Right ventricle myocardium inferior (tissue), 1 donor: Measurements from ENCODE around the gene SMIM38. TPM values are rescaled to one million over a fixed set of nuclear protein-coding genes. Genes with fewer than 3 reads are reported as not detected.

Source experiments
- ATAC-seq: fragments of 200-7000 bp; cut with Tn5 transposase; one replicate; pipeline ENCODE4 v1.9.1; 2020; ENCODE audit warnings: mild to moderate bottlenecking, moderate library complexity
- DNase-seq: peaks from one replicate; pipeline ENCODE4 v3.0.0; 2021; ENCODE audit errors: missing footprints
- intact Hi-C: fragments of 100-400 bp; cut with DNase I; formaldehyde crosslinking; loops from one replicate; pipeline ENCODE4 v1.11.0; 2022
- total RNA-seq: library from RNA; stranded (reverse); fragmentation: NEBNext Ultra II Directional; extraction: Animal tissue kit (Norgen Biotek cat#: 25700); gene quantifications from one replicate; pipeline ENCODE4 v1.2.1, GENCODE V29; 2021
- donor health status: DM: no; HTN: yes; CAD: no; lungs with severe emphysema.

SMIM38 gene
- total RNA-seq, 1 donor from 2014 or later = 0.11 TPM

GRCh38 chr11:69120096-69120875, 35.4 kb upstream of the SMIM38 start:
- DNase-seq (no peak), ATAC-seq (no peak)
- intact Hi-C loops = loop anchor here (5.0 kb wide), 1 partner anchor 522 kb away; the partner anchor contains the start of gene CCND1

GRCh38 chr11:69121021-69121420, 34.7 kb upstream of the SMIM38 start:
- intact Hi-C loops = loop anchor here (5.0 kb wide), 1 partner anchor 521 kb away; the partner anchor contains the start of gene CCND1
- no peak for ATAC-seq
- no peak for DNase-seq

- no peak for ATAC-seq
- intact Hi-C loops = loop anchor here (5.0 kb wide), 1 partner anchor 521 kb away; the partner anchor contains the start of gene CCND1
- DNase-seq = no peak
Measured at GRCh38 chr11:69121621-69122325, 34.0 kb upstream of the SMIM38 start.

- intact Hi-C loops = loop anchor here (5.0 kb wide), 1 partner anchor 520 kb away; the partner anchor contains the start of gene CCND1
- DNase-seq = no peak
- ATAC-seq = peak; percentile 36
Measured at GRCh38 chr11:69122326-69122629, 33.5 kb upstream of the SMIM38 start.

GRCh38 chr11:69122630-69123431, 32.9 kb upstream of the SMIM38 start:
- peak; percentile 87 for ATAC-seq
- no peak for DNase-seq
- intact Hi-C loops = loop anchor here (5.0 kb wide), 1 partner anchor 519 kb away; the partner anchor contains the start of gene CCND1

GRCh38 chr11:69123593-69124545, 31.9 kb upstream of the SMIM38 start:
- no peak for DNase-seq
- intact Hi-C loops = loop anchor here (5.0 kb wide), 1 partner anchor 518 kb away; the partner anchor contains the start of gene CCND1
- no peak for ATAC-seq

GRCh38 chr11:69125861-69126260, 29.9 kb upstream of the SMIM38 start:
- intact Hi-C loops = no loop called here
- ATAC-seq = no peak

GRCh38 chr11:69126286-69126685, 29.4 kb upstream of the SMIM38 start:
- intact Hi-C loops = no loop called here
- no peak for ATAC-seq
- DNase-seq = no peak

More at GRCh38 chr11:69125861-69126260, 29.9 kb upstream of the SMIM38 start:
- no peak for DNase-seq

GRCh38 chr11:69127081-69127850, 28.5 kb upstream of the SMIM38 start:
- ATAC-seq (no peak), DNase-seq (no peak)
- intact Hi-C loops = no loop called here

GRCh38 chr11:69127884-69128283, 27.9 kb upstream of the SMIM38 start:
- ATAC-seq (no peak), DNase-seq (no peak)
- intact Hi-C loops = no loop called here

- intact Hi-C loops = no loop called here
- DNase-seq (no peak), ATAC-seq (no peak)
Measured at GRCh38 chr11:69129053-69129452, 26.7 kb upstream of the SMIM38 start.

GRCh38 chr11:69129647-69130046, 26.1 kb upstream of the SMIM38 start:
- intact Hi-C loops = loop anchor here (5.0 kb wide), 1 partner anchor 73 kb away; no protein-coding TSS in a partner anchor
- ATAC-seq (no peak), DNase-seq (no peak)

- DNase-seq = no peak
- intact Hi-C loops = loop anchor here (5.0 kb wide), 1 partner anchor 72 kb away; no protein-coding TSS in a partner anchor
- ATAC-seq = no peak
Measured at GRCh38 chr11:69130654-69131053, 25.1 kb upstream of the SMIM38 start.

GRCh38 chr11:69131121-69131566, 24.6 kb upstream of the SMIM38 start:
- DNase-seq (no peak), ATAC-seq (peak; percentile 66)
- intact Hi-C loops = loop anchor here (5.0 kb wide), 1 partner anchor 71 kb away; no protein-coding TSS in a partner anchor

- DNase-seq = no peak
- ATAC-seq = peak; percentile 72
- intact Hi-C loops = loop anchor here (5.0 kb wide), 1 partner anchor 71 kb away; no protein-coding TSS in a partner anchor
Measured at GRCh38 chr11:69131644-69132300, 24.0 kb upstream of the SMIM38 start.

GRCh38 chr11:69132301-69132670, 23.4 kb upstream of the SMIM38 start:
- DNase-seq = no peak
- intact Hi-C loops = loop anchor here (5.0 kb wide), 1 partner anchor 70 kb away; no protein-coding TSS in a partner anchor

More at GRCh38 chr11:69132301-69132670, 23.4 kb upstream of the SMIM38 start:
- ATAC-seq = no peak
